Hepatocyte (in vitro differentiated cells): ENCODE results near the gene VAMP1.

Source experiments
- CTCF ChIP-seq: fragments of 200-600 bp; sonication (generic); IDR thresholded peaks from 2 replicates; pipeline ENCODE4 v1.5.1; 2016; ENCODE audit warnings: antibody characterized with exemption, mild to moderate bottlenecking; ENCODE audit not compliant: poor library complexity
- EZH2 ChIP-seq: fragments of 200-600 bp; sonication (generic); IDR thresholded peaks from 2 replicates; pipeline ENCODE4 v1.6.1; 2016; ENCODE audit warnings: antibody characterized with exemption, mild to moderate bottlenecking, borderline replicate concordance
- EZH2phosphoT487 ChIP-seq: fragments of 200-600 bp; sonication (generic); IDR thresholded peaks from one replicate; pipeline ENCODE4 v1.6.1; 2018; ENCODE audit warnings: antibody characterized with exemption, mild to moderate bottlenecking, low read depth, moderate library complexity; ENCODE audit not compliant: unreplicated experiment, severe bottlenecking

- TF ChIP-seq EZH2 (no peak), CTCF (no peak), EZH2phosphoT487 (no peak)
Measured at GRCh38 chr12:6507102-6507998, 36.9 kb upstream of the VAMP1 start.
